Motor neuron (in vitro differentiated cells): Measurements from ENCODE around the gene PDGFRB. TPM values are rescaled to one million over a fixed set of nuclear protein-coding genes. Genes with fewer than 3 reads are reported as not detected.

ENCODE experiments used
- ATAC-seq, 8 experiments: fragments of 200-7000 bp; cut with Tn5 transposase; replicated peaks in 6 of 8; 2 replicates each; pipeline ENCODE4 v1.8.0; 2021; ENCODE audit warnings: mild to moderate bottlenecking in 8 of 8, moderate library complexity in 8 of 8
- H3K27ac ChIP-seq, 2 donors: fragments of 250-450 bp; sonication (Bioruptor Pico); 2 replicates each; pipeline ENCODE4 v1.9.0; 2021; ENCODE audit warnings: antibody characterized with exemption in 2 of 2, mild to moderate bottlenecking in 2 of 2, moderate library complexity in 1 of 2
- H3K4me1 ChIP-seq, 2 donors: fragments of 250-450 bp; sonication (Bioruptor Pico); replicated peaks in 1 of 2; 2 replicates each; pipeline ENCODE4 v1.6.1; 2021; ENCODE audit warnings: antibody characterized with exemption in 2 of 2, mild to moderate bottlenecking in 2 of 2, moderate library complexity in 1 of 2
- H3K4me3 ChIP-seq, 5 donors: fragments of 250-450 bp; sonication (Bioruptor Pico); 2 replicates each; pipeline ENCODE4 v1.9.0; 2021; ENCODE audit warnings: antibody characterized with exemption in 5 of 5, mild to moderate bottlenecking in 5 of 5, moderate library complexity in 4 of 5
- WGBS, 10 experiments: fragments of 450-650 bp; shearing (Covaris generic); methylation state at CpG; one replicate each; pipeline ENCODE4 v1.0.0; 2022; 5-methylcytosine and 5-hydroxymethylcytosine counted together
- in situ Hi-C, 9 experiments: fragments of 400-800 bp; cut with MboI; loops; one replicate each; pipeline ENCODE4 v1.15.0; 2021; ENCODE audit warnings: low sequenced_read_pairs in 9 of 9, low pct_unique_long_range_greater_than_20kb in 2 of 9; ENCODE audit not compliant: unreplicated experiment in 9 of 9
- total RNA-seq, 8 experiments: library from RNA; unstranded; fragments of 300-600 nt; gene quantifications; 2 replicates each; pipeline versions ENCODE4 v1.2.3 to v1.2.4, GENCODE V29; 2022

PDGFRB gene
- total RNA-seq: 10 to 100 TPM in 3 of 8 experiments, 1 to 10 TPM in 4, under 1 TPM in 1; 0.38 to 42.4 (median 4.6) TPM

DNA sequence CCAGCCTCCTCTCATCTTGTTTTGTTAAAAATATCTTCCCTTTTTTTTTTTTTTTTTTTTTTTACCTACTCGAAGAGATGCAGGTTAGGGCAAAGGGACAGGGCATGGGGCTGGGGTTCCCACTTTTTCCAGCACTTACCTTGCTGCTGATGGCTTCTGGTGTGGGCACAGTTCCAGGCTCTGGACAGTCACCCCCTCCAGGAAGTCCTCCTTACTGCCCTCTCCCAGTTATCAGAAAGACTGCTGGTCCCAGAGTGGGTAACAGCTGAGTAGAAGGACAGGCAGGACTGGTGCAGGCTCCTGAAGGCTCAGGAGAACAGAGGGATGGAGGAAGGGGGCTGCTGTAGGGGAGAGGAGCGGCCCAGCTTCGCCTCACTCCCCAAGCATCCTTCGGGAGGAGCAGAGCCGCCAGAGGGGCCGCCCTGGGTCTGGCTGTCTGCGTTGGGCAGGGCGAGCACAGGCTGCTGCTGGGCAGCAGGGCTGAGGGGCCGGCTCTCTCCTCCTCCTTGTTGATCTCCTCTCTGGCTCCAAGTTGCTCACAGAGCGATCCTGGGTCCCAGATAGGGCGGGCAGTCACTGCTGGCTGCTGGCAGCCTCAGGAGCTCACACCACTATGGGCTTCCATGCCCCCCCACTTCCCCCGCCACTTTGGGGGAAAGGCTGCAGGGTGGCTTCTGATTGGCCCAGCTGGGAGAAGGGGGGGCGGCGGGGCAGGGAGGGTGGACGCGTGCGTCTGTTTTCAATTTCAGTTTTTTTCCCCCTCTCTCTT is at the start of gene PDGFRB:
PDGFRB (minus strand) TSS at position 588 of the 769 bp plus-strand sequence. CDS start 18,798 bp downstream, outside the sequence.
- H3K4me1 ChIP-seq: peaks cover 7 to 42% of the 10 kb centered on the region in 2 donors
- no peak within 1 kb of the TSS for H3K4me3 ChIP-seq
- peak; percentile 69 to 91 (median 84) for ATAC-seq
- H3K27ac ChIP-seq: peak within 1 kb of the TSS in 1 of 2 donors; percentile 20
- 0 to 80% (median 20%) methylated on average over 1 to 3 of the region's 17 CpGs; no CpG with 5 or more reads in 3 of the 10 experiments for whole genome bisulfite sequencing, 10 experiments
- in situ Hi-C loops: loop anchor here in 1 of 9 experiments (25.0 kb wide), 1 partner anchor 182 kb away; no protein-coding TSS in a partner anchor

DNA sequence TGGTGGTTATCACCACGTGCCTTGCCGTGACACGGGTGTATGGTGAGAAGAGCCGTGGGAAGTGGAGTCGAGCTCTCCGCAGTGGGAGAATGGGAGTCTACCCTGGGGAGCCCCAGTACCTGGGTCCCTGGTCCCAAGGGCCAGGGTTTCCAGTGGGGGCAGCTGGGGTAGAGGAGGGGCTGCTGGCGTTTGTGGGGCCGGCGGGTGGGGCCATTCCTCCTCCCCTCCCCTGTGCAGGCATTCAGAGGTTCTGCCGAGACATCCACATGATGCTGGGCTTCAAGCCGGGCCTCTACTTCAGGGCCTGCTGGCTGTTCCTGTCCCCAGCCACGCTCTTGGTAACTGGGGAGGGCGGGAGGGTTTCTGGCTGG is 48.9 kb upstream of the PDGFRB start:
- in situ Hi-C loops: loop anchor here in 1 of 9 experiments (25.0 kb wide), 1 partner anchor 367 kb away; no protein-coding TSS in a partner anchor
- Histone ChIP-seq H3K4me1 (peaks cover 0 to 8% of the 10 kb centered on the region in 2 donors), H3K27ac (no peak overlapping the region), H3K4me3 (no peak overlapping the region)
- 80% methylated on average over 3 of the region's 13 CpGs; no CpG with 5 or more reads in 9 of the 10 experiments for WGBS, 10 experiments
- ATAC-seq: no peak

DNA sequence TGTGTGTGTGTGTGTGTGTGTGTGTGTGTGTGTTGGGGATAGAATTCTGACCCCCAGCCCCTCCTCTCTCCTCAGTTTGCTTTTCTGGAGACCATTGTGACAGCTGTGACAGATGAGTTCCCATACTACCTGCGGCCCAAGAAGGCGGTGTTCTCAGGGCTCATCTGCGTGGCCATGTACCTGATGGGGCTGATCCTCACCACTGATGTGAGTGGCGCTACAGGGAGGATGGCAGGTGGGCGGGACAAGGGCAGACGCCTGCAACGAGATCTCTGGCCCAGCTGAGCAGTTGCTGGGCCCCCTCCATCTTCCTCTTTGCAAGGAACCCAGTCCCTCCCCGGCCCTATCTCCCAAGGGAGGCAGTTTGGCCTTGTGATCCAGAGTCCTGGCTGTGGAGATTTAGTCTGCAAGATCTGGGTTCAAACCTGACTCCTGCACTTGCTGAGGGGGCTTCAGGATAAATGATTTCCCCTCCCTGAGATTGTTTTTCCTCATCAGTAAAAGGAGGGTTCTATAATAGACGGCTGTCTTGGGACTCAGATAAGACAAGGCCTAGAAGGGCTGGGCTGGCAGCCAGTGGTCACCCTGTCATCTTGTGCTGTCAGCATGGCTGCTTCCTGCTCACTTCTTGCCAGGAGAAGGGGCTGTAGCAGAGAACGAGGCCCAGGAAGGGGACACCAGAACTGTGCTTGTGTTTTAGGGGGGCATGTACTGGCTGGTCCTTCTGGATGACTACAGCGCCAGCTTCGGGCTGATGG is 48.4 kb upstream of the PDGFRB start:
- peak in 3 of 8 experiments; percentile 14 to 37 (median 17) for ATAC-seq
- in situ Hi-C loops: loop anchor here in 1 of 9 experiments (25.0 kb wide), 1 partner anchor 367 kb away; no protein-coding TSS in a partner anchor
- no peak overlapping the region for H3K27ac ChIP-seq
- H3K4me1 ChIP-seq: peaks cover 0 to 6% of the 10 kb centered on the region in 2 donors
- WGBS, 10 experiments: 55 to 88% (median 75%) methylated on average over 2 to 5 of the region's 12 CpGs; no CpG with 5 or more reads in 6 of the 10 experiments
- no peak overlapping the region for H3K4me3 ChIP-seq

DNA sequence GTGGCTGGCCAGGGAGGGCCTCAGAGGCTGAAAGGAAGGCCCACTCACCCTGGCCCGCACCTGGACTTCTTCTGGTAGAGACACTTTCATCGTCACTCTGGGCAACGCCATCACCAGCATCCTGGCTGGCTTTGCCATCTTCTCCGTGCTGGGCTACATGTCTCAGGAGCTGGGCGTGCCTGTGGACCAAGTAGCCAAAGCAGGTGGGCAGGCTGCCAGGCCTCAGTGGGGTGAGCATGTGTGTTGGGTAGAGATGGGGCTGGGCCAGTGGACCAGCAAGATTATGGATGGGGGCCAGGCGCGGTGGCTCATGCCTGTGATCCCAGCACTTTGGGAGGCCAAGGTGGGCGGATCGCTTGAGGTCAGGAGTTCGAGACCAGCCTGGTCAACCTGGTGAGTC is 46.9 kb upstream of the PDGFRB start:
- in situ Hi-C loops: loop anchor here in 1 of 9 experiments (25.0 kb wide), 1 partner anchor 365 kb away; no protein-coding TSS in a partner anchor
- Histone ChIP-seq H3K4me3 (no peak overlapping the region), H3K4me1 (peaks cover 0 to 6% of the 10 kb centered on the region in 2 donors), H3K27ac (no peak overlapping the region)
- WGBS, 10 experiments: 80 to 100% (median 80%) methylated on average over 1 to 4 of the region's 10 CpGs; no CpG with 5 or more reads in 6 of the 10 experiments
- no peak for ATAC-seq

DNA sequence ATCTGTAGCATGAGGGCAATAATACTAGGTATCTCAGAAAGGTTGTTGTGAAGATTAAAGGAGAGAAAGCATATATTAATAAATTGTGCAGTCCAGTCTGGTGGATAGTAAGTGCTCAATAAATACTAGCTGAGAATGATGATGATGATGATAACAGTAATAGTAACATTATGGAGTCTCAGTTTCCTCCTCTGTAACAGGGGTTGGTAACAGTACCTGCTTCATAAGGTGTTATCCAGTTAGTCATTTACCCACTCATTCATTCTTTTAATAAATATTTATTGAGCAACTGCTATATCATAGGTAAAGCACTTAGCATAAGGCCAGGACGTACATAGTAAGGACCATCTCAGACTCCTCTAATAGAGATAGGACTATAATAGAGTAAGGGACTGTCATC is 41.8 kb upstream of the PDGFRB start:
- Histone ChIP-seq H3K27ac (no peak overlapping the region), H3K4me1 (peaks cover 7 to 12% of the 10 kb centered on the region in 2 donors), H3K4me3 (no peak overlapping the region)
- 38 to 80% (median 67%) methylated on average over 1 of the region's 1 CpG; no CpG with 5 or more reads in 3 of the 10 experiments for WGBS, 10 experiments
- ATAC-seq: no peak
- in situ Hi-C loops: no loop called here

DNA sequence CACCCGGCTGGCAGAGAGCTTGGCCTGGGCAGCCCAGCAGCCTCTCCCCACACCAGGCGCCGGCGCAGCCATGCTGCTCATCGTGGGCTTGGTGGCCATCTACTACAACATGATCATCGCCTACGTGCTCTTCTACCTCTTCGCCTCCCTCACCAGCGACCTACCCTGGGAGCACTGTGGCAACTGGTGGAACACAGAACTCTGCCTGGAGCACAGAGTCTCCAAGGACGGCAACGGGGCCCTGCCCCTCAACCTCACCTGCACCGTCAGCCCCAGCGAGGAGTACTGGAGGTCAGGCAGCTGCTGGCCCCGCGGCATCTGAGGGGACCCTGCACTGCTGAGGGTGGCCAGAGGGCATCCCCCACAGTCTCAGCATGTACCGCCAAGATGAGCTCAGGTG is 41.3 kb upstream of the PDGFRB start:
- WGBS, 10 experiments: 82 to 100% (median 94%) methylated on average over 1 to 11 of the region's 16 CpGs; no CpG with 5 or more reads in 6 of the 10 experiments
- no peak for ATAC-seq
- Histone ChIP-seq H3K27ac (no peak overlapping the region), H3K4me3 (no peak overlapping the region), H3K4me1 (peaks cover 12 to 17% of the 10 kb centered on the region in 2 donors)
- in situ Hi-C loops: no loop called here

- no peak overlapping the region for H3K4me3 ChIP-seq
- ATAC-seq: no peak
- in situ Hi-C loops: no loop called here
- peaks cover 17 to 20% of the 10 kb centered on the region in 2 donors for H3K4me1 ChIP-seq
- WGBS, 10 experiments: 100% methylated on average over 2 of the region's 5 CpGs; no CpG with 5 or more reads in 9 of the 10 experiments
- no peak overlapping the region for H3K27ac ChIP-seq
Observed at GRCh38 chr5:150196514-150196913, 40.9 kb upstream of the PDGFRB start.

DNA sequence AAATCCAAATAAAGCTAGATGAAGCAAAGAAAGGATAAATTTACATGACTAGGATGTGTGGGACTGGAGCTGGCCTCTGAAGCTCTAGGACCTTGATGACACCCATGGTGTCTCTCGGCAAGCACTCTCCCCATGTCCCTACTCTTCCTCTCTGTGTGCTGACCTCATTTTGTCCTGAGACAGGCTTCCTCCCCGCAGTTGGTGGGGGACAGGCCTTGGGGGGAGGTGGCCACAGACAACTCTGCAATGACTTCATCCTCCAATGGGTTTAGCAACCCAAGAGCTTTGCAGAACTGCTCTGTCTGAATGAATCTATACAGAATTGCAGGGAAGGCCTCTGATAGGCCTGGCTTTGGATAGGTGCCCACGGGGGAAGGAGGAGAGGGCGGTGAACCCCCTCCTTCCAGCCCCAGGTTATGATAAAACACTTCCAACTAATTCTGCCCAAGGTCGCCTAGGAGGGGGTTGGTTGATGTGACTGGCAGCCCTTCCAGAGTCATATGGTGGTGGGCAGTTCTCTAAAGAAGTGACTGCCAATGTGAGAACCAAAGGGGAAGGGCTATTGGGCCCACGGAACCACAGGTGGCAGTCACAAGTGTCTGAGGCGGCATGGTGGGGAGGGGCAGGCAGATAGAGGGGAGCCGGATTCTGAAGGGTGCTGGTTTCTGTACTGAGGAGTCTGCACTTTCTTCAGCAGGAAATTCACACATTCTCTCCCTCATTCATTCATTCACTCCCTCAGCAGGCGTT is 40.3 kb upstream of the PDGFRB start:
- no peak overlapping the region for H3K27ac ChIP-seq
- peaks cover 17 to 24% of the 10 kb centered on the region in 2 donors for H3K4me1 ChIP-seq
- 20 to 88% (median 80%) methylated on average over 1 to 6 of the region's 9 CpGs; no CpG with 5 or more reads in 1 of the 10 experiments for WGBS, 10 experiments
- peak in 1 of 8 experiments; percentile 12 for ATAC-seq
- no peak overlapping the region for H3K4me3 ChIP-seq
- in situ Hi-C loops: no loop called here

DNA sequence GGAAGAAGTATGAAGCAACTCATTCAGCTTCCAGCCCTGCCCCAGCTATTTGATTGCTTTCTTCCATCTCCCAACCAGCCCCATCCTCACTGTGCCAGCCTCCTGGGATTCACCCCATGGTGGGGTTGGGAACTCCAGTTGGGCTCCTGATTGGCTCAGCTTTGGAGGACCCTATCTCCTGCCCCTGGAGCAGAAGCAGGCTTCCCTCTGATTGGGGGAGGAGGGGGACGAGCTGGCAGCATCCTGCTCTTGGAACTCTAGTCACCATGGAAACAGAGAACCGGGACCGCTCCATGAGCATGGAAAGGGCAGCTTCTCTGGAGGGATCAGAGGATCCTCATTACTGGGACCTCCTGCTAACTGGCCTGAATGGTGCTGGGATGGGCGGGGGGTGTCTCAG is 36.8 kb upstream of the PDGFRB start:
- 50 to 80% (median 80%) methylated on average over 1 to 2 of the region's 4 CpGs; no CpG with 5 or more reads in 7 of the 10 experiments for WGBS, 10 experiments

GRCh38 chr5:150190987-150191386 is 35.3 kb upstream of the PDGFRB start:
- peak in 1 of 8 experiments; percentile 25 for ATAC-seq
- 0 to 50% (median 43%) methylated on average over 1 to 2 of the region's 2 CpGs; no CpG with 5 or more reads in 7 of the 10 experiments for WGBS, 10 experiments
- no peak overlapping the region for H3K27ac ChIP-seq
- in situ Hi-C loops: no loop called here
- peaks cover 28 to 30% of the 10 kb centered on the region in 2 donors for H3K4me1 ChIP-seq
- no peak overlapping the region for H3K4me3 ChIP-seq

More for the DNA sequence above, 36.8 kb upstream of the PDGFRB start:
- in situ Hi-C loops: no loop called here
- Histone ChIP-seq H3K4me1 (peaks cover 28 to 30% of the 10 kb centered on the region in 2 donors), H3K4me3 (no peak overlapping the region), H3K27ac (no peak overlapping the region)
- peak in 6 of 8 experiments; percentile 41 to 94 (median 90) for ATAC-seq

DNA sequence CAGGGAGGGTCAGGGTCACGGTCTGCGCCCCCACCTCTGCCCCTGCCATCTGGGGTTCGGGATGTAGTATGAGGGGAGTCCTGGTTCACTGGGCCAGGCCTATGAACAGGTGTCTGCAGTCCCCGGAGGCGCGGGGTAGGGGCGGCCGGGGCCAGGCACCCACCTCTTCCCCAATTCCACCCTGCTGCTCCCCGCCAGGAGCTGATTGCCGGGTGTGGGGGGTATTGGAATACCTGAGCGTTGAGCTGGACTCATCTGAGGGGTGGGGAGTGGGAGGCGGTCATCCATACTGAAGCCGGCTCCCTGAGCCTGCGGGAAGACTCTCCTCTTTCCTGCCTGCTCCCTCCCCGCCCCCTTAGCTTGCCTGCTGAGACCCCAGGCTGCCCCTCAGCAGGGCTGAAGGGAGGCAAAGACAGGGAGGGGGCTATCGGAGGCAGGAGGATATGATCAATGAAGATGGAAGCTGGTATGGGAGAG is 34.9 kb upstream of the PDGFRB start:
- WGBS, 10 experiments: 67% methylated on average over 1 of the region's 16 CpGs; no CpG with 5 or more reads in 9 of the 10 experiments
- in situ Hi-C loops: no loop called here
- Histone ChIP-seq H3K4me3 (no peak overlapping the region), H3K27ac (no peak overlapping the region), H3K4me1 (peaks cover 28 to 30% of the 10 kb centered on the region in 2 donors)
- no peak for ATAC-seq
